ENCODE measurements around the gene GRIFIN.
A peak's percentile ranks its signal among the peaks of the same experiment; 100 is the strongest.

The GRIFIN gene

GRCh38 chr7:2487586-2488271 lies 11.5 kb upstream of the GRIFIN start:
- TF ChIP-seq CTCF (IDR thresholded peaks at IDR 0.05; ENCODE audit: extremely low read depth, insufficient read depth, missing control alignments) = no peak
- in situ Hi-C loops (cut with MboI; ENCODE audit: low pct_unique_long_range_greater_than_20kb, low sequenced_read_pairs, unreplicated experiment) = no loop called here
- no peak for DNase-seq (ENCODE audit: low spot score)

- no peak for TF ChIP-seq CTCF (IDR thresholded peaks at IDR 0.05; ENCODE audit: extremely low read depth, insufficient read depth, missing control alignments)
- no peak for DNase-seq (ENCODE audit: low spot score)
- in situ Hi-C loops (cut with MboI; ENCODE audit: low pct_unique_long_range_greater_than_20kb, low sequenced_read_pairs, unreplicated experiment) = no loop called here
These were observed 8.7 kb upstream of the GRIFIN start for GRCh38 chr7:2484868-2485267.

DNA sequence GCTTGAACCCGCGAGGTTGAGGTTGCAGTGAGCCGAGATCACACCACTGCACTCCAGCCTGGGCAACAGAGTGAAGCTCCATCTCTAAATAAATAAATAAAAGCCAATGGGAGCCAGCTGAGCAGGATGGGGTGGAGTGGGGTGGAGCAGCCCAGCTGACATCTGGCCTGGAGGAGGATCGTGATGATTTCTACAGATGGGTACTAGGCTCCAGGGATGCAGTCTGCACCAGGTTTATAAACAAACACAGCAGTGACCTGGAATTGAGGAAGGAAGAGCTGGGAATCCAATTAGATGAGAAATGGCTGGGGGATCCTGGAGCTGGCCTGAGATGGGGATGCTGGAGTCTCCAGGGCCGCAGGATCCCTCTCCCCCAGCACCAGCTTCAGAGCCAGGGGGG lies 7.3 kb upstream of the GRIFIN start:
- in situ Hi-C loops (cut with MboI; ENCODE audit: low pct_unique_long_range_greater_than_20kb, low sequenced_read_pairs, unreplicated experiment) = no loop called here
- TF ChIP-seq CTCF (IDR thresholded peaks at IDR 0.05; ENCODE audit: extremely low read depth, insufficient read depth, missing control alignments) = no peak
- no peak for DNase-seq (ENCODE audit: low spot score)

DNA sequence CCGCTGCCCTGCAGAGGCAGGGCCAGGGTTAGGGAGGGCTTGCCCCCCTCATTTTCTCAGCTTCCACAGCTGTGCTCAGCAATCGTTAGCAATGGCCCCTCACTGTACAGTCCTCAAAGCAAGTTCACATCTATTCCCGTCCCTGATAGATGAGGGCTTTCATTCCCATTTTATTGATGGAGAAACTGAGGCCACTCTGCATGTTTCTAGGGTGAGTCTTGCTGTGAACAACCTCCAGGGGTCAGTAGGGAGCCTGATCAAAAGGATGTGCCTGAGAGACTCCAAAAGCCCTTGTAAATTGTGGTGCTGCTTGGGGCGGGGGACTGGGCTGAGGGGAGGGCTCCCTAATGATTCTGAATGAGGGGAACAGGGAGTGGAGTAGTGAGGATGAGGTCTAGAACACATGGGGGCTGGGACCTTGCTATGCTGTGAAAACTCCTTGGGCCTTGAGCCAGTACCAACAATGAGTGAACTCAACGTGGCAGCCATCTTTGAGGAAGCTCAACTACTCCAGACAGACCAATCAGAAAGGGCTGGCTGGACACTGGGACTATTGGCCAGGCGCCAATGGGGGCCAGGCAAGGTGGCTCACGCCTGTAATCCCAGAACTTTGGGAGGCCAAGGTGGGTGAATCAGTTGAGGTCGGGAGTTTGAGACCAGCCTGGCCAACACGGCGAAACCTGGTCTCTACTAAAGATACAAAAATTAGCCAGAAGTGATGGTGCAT lies 6.7 kb upstream of the GRIFIN start:
- TF ChIP-seq CTCF (IDR thresholded peaks at IDR 0.05; ENCODE audit: extremely low read depth, insufficient read depth, missing control alignments) = peak; percentile 18
- in situ Hi-C loops (cut with MboI; ENCODE audit: low pct_unique_long_range_greater_than_20kb, low sequenced_read_pairs, unreplicated experiment) = no loop called here
- no peak for DNase-seq (ENCODE audit: low spot score)

- in situ Hi-C loops (cut with MboI; ENCODE audit: low pct_unique_long_range_greater_than_20kb, low sequenced_read_pairs, unreplicated experiment) = no loop called here
- no peak for TF ChIP-seq CTCF (IDR thresholded peaks at IDR 0.05; ENCODE audit: extremely low read depth, insufficient read depth, missing control alignments)
These were observed 5.0 kb upstream of the GRIFIN start for GRCh38 chr7:2481195-2481594.

GRCh38 chr7:2480070-2480408 lies 3.8 kb upstream of the GRIFIN start:
- in situ Hi-C loops (cut with MboI; ENCODE audit: low pct_unique_long_range_greater_than_20kb, low sequenced_read_pairs, unreplicated experiment) = no loop called here
- no peak for DNase-seq (ENCODE audit: low spot score)
- no peak for TF ChIP-seq CTCF (IDR thresholded peaks at IDR 0.05; ENCODE audit: extremely low read depth, insufficient read depth, missing control alignments)

More at GRCh38 chr7:2481195-2481594, 5.0 kb upstream of the GRIFIN start:
- DNase-seq (ENCODE audit: low spot score) = no peak

Data from GM13977 (cell line).